Purkinje cell (primary cell): ENCODE data around the gene TNS2. TPM values are rescaled to one million over a fixed set of nuclear protein-coding genes. Genes with fewer than 3 reads are reported as not detected.

Source experiments
- polyA plus RNA-seq: library from polyadenylated mRNA; unstranded; fragments of >200 nt; fragmentation: Nextera tagmentation; gene quantifications from 2 replicates; pipeline ENCODE4 v1.2.1, GENCODE V29; 2014

Gene TNS2
- polyA plus RNA-seq = 1.1 TPM in 1 of 2 replicates, not detected in the other

GRCh38 chr12:53049571-53050318 lies at the start of gene TNS2:
Gene TNS2, plus strand, starts transcription at chr12:53050065. Its CDS starts 121 bp downstream, at chr12:53050186.

GRCh38 chr12:53005986-53006809 lies 43.7 kb upstream of the TNS2 start, which contains the start of gene EIF4B:
Gene EIF4B, plus strand, starts transcription at chr12:53006456. Its CDS starts 28 bp downstream, at chr12:53006484.

GRCh38 chr12:53079226-53080117 lies 29.6 kb downstream of the TNS2 start, which contains the start of gene SPRYD3:
Gene SPRYD3, minus strand, starts transcription at chr12:53079390. Its CDS starts 57 bp downstream, at chr12:53079333.

GRCh38 chr12:53097564-53098353 lies 47.9 kb downstream of the TNS2 start, which contains the start of gene IGFBP6:
Gene IGFBP6, plus strand, starts transcription at chr12:53097667. Its CDS starts 51 bp downstream, at chr12:53097718.

GRCh38 chr12:53102883-53103807 lies 53.3 kb downstream of the TNS2 start, which contains the start of gene SOAT2:
Gene SOAT2, plus strand, starts transcription at chr12:53103486. Its CDS starts 92 bp downstream, at chr12:53103578.

Other genes with a start within 250 kb of the TNS2 start
- gene KRT4, start 235.9 kb upstream of the TNS2 start, polyA plus RNA-seq = not detected in 2 replicates
- 0.81 TPM in 1 of 2 replicates, not detected in the other for gene KRT79, start 215.8 kb upstream of the TNS2 start, polyA plus RNA-seq
- not detected in 2 replicates for gene KRT78, start 201.1 kb upstream of the TNS2 start, polyA plus RNA-seq
- gene KRT8, start 145.0 kb upstream of the TNS2 start, polyA plus RNA-seq = not detected in 2 replicates
- 0.25 TPM in 1 of 2 replicates, not detected in the other for gene KRT18, start 100.9 kb upstream of the TNS2 start, polyA plus RNA-seq
- 33.8 and 44.0 TPM in 2 replicates for gene EIF4B, start 43.6 kb upstream of the TNS2 start, polyA plus RNA-seq
- gene SPRYD3, start 29.3 kb downstream of the TNS2 start, polyA plus RNA-seq = 25.0 and 26.0 TPM in 2 replicates
- 17.2 and 27.8 TPM in 2 replicates for gene IGFBP6, start 47.6 kb downstream of the TNS2 start, polyA plus RNA-seq
- gene SOAT2, start 53.4 kb downstream of the TNS2 start, polyA plus RNA-seq = not detected in 2 replicates
- gene ZNF740, start 130.7 kb downstream of the TNS2 start, polyA plus RNA-seq = 1.6 and 2.4 TPM in 2 replicates
- 23.6 and 24.3 TPM in 2 replicates for gene CSAD, start 130.9 kb downstream of the TNS2 start, polyA plus RNA-seq
- gene ITGB7, start 157.2 kb downstream of the TNS2 start, polyA plus RNA-seq = not detected in 2 replicates
- gene RARG, start 182.1 kb downstream of the TNS2 start, polyA plus RNA-seq = 0.32 and 0.74 TPM in 2 replicates
- not detected in 2 replicates for gene ESPL1, start 218.2 kb downstream of the TNS2 start, polyA plus RNA-seq
- gene PFDN5, start 245.5 kb downstream of the TNS2 start, polyA plus RNA-seq = 1,122 and 1,202 TPM in 2 replicates
- 60.1 and 92.0 TPM in 2 replicates for gene MYG1, start 249.6 kb downstream of the TNS2 start, polyA plus RNA-seq